NCI-H1048 (cell line): ENCODE measurements around the gene KCNG4.
A peak's percentile ranks its signal among the peaks of the same experiment; 100 is the strongest.
"Not testable (repeated sequence)": the region's sequence is repeated elsewhere in the genome, so short reads cannot be mapped to it uniquely, and the experiment has no call there.

Source experiments
- DNase-seq: peaks from one replicate; lab custom pipeline; 2025; lab: John Stamatoyannopoulos, UW

The KCNG4 gene

DNA sequence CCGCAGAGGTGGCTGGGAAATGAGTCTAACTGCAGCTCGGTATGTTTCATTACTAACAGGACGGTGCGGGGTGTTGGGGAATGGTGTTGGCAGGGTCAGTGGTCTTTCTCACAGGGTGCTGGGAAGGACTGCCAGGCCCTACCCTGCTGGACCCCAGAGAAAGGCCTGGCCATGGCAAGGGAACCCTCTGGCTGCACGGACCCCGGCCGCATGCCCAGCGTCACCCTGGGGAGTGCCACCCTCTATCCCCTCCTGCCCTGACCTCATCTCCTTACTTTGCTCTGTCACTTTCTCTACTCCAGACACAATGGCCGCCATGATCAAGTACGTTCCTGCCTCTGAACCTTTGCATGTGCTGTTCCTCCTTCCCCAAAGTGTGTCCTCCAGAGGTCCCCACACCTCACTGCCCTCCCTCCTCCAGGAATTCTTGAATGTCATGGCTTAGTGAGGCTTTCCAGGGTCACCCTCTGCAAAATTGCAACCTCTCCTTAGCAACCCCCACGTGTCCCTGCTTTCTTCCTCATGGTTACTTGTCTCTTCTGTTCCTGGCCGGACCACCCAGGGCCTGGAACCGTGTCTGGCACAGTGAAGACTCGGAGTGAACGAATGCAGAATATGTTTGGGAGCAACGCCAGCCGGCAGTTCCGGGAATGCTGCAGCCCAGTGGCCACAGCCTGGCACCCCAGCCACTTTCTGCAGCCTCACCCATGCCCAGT lies 33.7 kb downstream of the KCNG4 start:
- DNase-seq: no peak

DNA sequence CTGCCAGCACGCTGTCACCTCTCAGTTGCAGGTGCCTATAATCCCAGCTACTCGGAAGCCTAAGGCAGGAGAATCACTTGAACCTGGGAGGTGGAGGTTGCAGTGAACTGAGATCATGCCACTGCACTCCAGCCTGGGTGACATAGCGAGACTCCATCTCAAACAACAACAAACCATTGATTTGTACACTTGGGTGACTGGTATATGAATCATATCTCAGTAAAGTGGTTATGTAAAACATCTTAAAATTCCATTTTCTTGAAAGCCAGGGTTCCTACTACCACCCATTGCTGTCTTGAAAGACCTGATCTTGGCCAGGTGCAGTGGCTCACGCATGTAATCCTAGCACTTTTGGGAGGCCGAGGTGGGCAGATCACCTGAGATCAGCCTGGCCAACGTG lies 34.7 kb downstream of the KCNG4 start:
- DNase-seq: not testable (repeated sequence)

DNA sequence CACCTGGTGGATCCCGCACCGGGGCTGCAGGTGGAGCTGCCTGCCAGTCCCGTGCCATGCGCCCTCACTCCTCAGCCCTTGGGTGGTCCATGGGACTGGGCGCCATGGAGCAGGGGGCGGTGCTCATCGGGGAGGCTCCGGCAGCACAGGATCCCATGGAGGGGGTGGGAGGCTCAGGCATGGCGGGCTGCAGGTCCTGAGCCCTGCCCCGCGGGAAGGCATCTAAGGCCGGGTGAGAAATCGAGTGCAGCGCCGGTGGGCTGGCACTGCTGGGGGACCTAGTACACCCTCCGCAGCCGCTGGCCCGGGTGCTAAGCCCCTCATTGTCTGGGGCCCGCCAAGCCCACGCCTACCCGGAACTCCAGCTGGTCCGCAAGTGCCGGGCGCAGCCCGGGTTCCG lies 35.3 kb downstream of the KCNG4 start:
- not testable (repeated sequence) for DNase-seq

DNA sequence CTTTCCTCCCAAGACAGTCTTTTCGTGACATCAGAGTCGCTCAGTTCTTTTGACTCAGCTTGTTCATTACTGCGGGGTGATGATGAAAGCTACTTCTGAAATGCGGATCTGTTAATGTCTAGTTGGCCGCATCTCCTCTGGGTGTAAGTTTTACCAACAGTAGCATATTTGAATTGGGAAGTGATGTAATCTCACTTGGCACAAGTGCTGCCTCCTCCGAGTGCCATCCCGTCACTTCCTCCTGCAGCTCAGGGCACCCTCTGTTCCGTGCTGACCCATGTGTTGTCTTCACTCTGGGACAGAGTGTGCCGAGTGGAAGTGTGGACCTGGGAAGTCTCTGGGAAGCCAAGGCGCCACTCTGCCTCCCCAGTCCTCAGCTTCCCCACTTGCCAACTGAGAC lies 40.0 kb downstream of the KCNG4 start:
- DNase-seq: no peak

DNA sequence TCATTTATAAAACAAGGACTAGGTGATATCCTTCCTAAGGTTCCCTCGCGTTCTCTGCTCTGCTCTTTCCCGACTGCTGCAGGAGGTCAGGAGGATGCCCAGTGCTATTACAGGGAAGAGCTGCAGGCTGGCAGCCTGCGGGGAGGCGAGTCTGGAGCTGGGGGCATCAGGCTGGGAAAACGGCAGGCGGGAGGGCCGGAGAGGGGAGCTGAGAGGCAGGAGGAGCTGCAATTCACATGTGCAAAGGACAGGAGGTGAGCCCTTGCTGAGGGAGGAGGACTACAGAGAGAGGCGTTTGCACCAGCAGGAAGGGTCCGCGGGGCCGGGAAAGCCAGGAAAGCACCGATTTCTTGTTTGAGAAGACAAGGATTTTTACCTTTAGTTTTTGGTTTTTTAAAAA lies 40.7 kb downstream of the KCNG4 start:
- DNase-seq: no peak

DNA sequence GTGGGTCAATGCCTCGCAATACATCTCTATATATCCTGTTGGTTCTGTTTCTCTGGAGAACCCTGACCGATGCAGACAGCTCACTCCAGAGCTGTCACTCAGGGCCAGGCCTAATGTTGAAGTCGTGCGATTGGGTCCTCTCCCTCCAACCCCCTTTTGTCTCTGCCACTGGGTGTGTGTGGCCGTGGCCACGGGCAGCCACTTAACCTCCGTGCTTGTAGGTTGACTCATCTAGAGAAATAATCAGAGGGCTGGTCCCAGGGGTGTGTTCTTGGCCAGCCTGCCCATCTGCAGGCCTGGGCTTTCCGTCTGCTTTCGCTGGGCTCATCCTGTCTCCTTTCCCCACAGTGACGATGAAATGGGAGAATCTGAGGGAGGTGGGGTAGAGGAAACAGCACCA lies 41.4 kb downstream of the KCNG4 start:
- DNase-seq: no peak

DNA sequence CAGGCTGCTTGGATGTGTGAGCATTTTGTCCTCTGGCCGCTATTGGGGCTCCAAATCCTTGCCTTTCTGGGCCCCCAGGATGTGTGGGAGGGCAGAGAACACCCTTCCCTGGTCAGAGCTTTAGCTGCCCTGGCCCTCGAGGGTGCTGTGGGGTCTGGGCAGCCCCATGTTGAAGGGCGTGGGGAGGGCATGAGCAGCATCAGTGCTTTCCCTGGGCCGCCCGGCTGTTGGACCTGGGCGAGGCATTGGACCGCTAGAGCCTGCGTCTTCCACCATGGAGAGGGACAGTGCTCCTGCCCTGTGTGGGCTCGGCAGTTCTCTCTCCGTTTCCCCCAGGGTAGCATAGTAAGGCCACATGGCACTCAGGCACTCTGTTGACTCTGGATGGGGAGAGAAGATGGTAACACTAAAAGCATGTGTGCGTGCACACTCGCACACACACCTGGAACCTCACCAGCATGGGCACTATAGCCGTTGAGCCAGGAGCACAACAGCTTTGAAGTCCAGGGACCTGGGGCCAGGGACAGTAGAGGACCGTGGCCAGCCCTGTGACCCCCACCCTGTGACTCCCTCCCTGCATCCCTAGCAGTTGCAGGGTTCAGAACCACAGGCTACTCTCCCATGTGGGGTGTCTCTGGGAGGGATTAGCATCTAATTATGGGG lies 42.2 kb downstream of the KCNG4 start:
- DNase-seq: no peak

DNA sequence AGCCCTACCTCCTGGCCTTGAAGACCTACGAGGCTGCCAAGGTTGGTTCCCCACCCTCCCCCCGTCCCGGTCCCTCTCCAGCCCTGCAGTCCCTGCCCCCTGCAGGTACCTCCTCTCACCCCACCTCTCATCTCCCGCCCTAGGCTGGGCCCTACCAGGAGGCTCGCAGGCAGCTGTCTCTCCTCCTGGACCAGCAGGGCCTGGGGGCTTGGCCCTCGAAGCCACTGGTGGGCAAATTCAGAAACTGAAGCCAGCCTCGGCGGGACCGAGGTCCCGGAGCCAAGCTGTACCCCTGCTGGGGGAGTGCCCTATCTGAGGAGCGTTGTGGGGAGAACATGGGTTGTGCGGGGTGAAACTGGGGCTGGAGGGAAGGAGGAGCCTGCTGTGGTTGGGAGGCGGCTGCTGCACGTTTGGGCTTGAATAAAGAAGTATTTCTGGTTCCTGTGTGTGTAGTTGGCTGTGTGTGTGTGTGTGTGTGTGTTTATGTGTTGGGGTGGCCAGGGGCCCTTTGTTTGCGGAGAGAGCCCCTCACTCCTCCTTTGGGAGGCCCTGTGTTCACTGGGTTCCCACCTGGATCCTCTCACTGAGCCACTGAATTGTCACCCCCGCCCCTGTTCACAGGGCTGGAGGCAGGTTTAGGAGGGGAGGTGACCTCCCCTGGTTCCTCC lies 43.0 kb downstream of the KCNG4 start:
- DNase-seq: no peak

DNA sequence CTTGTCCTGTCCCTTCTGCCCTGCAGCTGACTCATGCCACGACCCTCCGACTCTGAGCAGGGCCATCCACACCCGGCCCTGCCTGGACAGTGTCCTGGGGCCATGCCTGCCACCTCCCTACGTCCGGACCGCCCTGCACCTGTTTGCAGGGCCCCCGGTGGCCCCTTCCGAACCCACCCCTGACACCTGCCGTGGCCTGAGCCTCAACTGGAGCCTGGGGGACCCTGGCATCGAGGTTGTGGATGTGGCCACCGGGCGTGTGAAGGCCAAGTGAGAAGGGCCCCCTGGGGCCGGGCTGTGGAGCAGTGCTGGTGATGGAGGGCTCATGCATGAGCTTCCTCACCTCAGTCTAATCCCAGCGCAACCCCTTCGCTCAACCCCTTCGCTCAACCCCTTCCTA lies 43.7 kb downstream of the KCNG4 start:
- DNase-seq: no peak

DNA sequence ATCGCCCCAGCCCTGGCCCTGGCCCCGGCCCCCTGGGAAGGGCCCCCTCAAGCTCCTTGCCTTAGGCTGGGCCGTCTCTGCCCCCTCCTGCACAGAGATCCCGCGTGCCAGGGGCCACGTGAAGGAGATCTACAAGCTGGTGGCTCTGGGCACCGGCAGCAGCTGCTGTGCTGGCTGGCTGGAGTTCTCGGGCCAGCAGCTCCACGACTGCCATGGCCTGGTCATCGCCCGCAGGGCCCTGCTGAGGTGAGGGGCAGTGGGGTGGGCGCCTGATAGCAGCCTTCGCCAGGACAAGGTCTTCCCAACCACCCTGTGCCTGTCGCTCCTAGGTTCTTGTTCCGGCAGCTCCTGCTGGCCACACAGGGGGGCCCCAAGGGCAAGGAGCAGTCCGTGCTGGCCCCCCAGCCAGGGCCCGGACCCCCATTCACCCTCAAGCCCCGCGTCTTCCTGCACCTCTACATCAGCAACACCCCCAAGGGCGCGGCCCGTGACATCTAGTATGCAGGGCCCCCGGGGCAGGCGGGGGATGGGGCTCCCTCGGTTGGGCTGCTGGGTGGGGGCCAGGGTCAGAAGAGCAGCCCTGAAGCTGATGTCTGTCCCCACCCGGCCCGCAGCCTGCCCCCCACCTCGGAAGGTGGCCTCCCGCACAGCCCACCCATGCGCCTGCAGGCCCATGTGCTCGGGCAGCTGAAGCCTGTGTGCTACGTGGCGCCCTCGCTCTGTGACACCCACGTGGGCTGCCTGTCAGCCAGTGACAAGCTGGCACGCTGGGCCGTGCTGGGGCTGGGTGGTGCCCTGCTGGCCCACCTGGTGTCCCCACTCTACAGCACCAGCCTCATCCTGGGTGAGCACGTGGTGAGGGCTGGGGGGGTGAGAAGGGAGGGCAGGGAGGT lies 44.4 kb downstream of the KCNG4 start:
- DNase-seq: no peak

DNA sequence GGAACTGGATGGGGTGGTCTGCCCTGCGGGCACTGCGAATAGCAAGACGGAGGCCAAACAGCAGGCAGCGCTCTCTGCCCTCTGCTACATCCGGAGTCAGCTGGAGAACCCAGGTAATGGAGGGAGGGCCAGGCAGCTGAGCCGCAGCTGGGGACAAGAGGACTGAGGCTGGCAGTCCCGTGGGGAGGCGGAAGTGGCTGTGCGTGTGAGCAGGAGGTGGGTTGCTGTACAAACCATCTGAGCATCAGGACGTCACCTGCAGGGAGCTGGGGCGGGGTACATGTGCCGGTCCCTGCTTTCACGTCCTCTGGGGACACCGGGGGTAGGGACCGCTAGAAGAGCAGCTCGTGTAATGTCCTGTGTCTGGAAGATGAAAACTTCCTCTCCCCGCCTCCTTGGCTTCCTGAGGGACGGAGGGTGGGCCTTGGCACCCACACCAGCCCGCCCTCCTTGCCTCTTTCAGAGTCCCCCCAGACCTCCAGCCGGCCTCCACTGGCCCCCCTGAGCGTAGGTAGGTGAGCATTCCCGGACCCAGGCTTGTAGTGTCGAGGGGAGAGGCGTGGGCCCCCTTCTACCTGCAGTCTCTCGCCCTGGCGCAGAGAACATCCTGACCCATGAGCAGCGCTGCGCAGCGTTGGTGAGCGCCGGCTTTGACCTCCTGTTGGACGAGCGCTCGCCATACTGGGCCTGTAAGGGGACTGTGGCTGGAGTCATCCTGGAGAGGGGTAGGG lies 45.2 kb downstream of the KCNG4 start:
- DNase-seq: no peak

DNA sequence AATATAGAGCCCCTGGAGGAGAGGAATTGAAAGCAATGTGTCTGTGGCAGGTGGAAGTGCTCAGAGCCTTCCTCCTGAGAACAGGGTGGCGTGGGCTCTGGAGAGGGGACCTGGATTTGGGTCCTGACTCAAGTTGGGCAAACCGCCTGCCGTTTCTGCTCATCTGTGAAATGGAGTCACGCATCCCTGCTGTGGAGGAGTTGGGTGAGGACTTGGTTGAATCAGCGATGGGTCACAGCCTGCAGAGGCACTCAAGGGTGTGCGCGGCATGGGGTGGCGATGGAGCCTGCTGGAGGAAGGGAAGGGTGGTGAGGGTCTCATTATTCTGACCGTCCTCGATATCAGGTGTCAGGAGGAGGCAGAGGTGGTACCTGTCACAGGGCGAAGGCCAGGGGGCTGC lies 45.8 kb downstream of the KCNG4 start:
- no peak for DNase-seq

DNA sequence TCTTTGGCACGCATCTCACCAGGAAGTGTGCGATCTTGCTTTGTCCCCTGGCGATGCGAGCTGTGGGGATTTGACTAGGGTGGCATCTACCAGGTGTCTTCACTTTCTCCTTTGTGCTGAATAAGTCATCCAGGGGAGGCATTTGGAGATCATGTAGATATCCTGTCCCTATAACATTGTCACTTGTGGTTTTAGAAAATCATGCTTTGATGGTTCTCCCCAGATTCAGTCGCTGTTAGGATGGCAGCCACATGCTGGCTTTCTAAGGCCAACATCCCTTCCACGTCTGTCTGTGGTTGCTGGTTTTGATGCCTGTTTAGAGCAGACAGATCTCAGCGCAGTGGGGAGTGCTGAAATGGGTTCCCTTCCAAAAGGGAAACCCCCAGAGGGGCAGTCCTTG lies 46.3 kb downstream of the KCNG4 start:
- no peak for DNase-seq

DNA sequence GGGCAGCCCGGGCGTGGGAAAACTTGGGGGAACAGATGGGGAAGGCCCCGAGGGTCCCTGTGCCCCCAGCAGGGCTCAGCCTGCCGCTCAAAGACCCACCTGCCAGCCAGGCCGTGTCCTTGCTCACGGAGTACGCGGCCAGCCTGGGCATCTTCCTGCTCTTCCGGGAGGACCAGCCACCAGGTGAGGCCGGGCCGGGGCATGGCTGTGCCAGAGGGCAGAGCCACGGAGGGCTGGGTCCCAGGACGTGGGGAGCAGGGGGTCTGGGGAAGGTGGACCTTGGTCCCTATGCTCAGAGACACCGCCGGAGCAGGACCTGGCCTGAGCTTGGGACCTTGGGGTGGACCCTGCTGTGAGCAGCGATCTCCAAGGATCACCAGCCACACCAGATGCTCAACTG lies 48.3 kb downstream of the KCNG4 start:
- DNase-seq: no peak

DNA sequence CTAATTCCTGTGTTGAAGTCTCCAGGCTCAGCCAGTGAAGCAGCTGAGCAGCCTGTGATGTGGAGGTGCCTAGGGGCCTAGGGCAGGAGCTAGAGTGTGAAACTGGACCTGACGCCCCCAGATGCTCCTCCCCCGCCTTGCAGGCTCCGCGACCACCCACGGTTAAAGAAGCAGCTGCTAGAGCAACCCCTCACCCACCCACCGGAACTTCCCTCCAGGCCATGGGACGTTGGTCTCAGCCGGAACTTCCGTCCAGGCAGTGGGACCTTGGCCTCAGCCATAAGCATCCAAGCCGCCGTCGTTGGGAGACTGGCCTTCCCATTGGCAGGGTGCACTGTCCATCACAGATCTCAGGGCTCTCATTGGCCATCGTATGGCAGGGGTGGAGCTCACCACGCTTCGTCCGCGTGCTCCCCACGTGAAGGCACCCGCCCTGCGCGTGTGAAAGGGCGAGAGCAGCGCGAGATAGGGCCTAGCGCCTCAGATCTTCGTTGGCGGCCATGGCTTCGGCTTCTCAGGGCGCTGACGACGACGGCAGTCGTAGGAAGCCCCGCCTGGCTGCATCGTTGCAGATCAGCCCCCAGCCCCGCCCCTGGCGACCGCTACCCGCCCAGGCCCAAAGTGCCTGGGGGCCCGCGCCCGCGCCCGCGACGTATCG lies 49.0 kb downstream of the KCNG4 start, which contains the start of gene ADAD2:
TSS of gene ADAD2 (plus strand) at position 427 of the 658 bp plus-strand sequence. CDS start at position 501, 74 bp downstream.
- DNase-seq: no peak

DNA sequence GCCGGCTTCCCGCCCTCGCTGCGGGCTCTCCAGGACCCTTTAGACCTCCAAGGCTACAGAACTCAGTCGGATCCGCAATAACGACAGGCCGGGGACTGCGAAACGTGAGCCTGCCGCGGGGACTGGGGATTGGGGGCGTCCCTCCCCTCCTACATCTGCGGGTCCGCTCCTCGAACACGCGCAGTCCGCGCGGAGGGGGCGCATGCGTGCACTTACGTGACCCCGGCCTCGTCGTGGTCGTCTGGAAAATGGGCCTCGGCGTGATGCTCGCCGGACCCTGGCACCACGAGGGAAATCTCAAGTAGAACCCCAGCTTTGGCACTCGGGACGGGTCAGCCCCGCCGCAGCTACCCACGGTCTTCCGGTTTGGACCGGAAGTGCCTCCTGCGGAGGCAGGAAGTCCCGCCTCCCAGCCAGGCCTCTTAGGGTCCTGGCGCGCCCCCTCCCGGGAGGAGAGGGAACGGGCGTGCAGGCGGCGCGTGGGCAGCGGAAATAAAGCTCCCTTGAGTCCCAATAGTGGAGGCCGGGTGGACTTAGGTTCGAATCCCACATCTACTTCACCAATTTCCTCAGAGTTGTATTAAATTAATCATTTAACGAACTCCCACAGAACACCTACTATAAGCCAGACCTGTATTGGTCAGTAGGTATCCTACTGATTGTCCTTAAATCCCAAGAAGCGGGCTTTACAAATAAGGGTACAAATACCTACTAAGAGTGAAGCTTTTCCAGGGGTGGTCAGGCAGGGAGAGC lies 53.0 kb downstream of the KCNG4 start, which contains the start of gene TAF1C:
TSS of gene TAF1C (minus strand) at position 373 of the 753 bp plus-strand sequence. CDS start 2,069 bp downstream, outside the sequence.
- peak; percentile 80 for DNase-seq

DNA sequence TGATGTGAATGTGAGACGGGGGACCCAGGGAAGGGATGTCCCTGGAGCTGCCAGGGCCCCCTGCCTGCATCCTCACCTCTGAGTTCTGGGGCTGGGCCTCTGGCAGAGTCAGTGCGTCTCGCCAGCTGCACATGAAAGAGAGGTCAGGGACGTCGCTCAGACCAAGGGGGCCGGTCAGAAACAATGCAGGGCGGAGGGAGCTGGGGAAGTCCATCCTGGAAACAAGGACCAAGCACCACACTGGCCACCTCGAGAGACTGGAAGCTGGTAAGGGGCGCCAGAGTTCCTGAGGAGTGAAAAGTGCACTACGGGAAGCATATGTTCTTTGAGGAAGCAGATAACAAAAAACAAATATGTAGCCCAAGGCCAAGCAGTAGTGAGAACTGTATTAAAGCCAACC lies 55.0 kb downstream of the KCNG4 start:
- no peak for DNase-seq

DNA sequence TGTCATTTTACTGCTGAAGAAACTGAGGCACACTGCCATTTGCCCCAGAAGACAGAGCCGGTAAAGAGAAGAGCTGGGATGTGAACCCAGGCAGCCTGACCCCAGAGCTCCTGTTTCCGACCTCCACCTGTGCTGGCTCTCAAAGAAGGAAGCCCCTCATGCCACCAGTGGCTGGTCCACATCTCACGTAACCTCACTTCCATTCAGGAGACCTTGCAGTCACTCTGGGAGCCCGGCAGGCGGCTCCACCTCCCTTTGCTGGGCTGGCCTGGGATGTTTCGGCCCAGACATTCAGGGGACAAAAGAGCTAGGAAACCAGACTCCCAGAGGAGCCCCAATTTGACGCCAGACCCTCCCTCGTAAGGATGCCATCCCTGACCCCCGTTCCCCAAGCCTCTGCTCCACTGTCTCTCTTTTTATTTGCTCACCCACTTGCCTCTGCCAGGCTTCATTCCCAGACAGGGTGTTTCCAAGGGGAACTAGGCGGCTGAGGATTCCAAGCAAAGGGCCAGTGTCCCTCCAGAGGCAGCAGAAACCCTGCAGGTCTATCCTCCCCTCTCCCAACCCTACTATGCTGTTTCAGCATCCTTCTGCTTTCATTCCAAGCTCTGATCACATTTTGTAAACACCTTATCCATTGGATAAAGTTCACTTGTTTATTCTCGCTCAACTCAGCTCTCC lies 55.8 kb downstream of the KCNG4 start:
- no peak for DNase-seq

DNA sequence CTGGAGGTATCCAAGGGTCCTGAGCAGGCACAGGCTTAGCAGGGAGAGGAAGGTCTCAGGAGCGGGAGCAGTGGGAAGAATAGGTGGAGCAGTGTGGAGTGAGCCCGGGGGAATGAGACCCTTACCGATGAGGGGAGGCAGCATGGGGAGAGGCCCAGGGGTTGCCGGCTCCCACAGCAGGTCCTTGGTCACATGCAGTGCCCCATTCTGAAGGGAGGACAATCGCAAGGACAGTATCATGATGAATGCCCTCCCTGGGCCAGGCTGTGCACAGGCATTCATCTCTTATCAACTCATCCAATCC lies 56.3 kb downstream of the KCNG4 start:
- DNase-seq: no peak
